PFSK-1 (cell line): ENCODE results near the gene OTOP2.

Experiments used
- FOXP2 ChIP-seq: optimal IDR thresholded peaks from 2 replicates; pipeline ENCODE3; 2011; ENCODE audit warnings: borderline replicate concordance, control low read depth, inconsistent platforms; ENCODE audit not compliant: insufficient read depth; ENCODE audit errors: extremely low read length, extremely low read depth
- POLR2AphosphoS5 ChIP-seq: IDR thresholded peaks from 2 replicates; pipeline ENCODE4 v1.6.1; 2012; ENCODE audit warnings: low read depth, mild to moderate bottlenecking, control low read depth, low read length, moderate library complexity
- REST ChIP-seq, 2 experiments: IDR thresholded peaks; 2 replicates each; pipeline versions ENCODE4 v1.6.1 to v1.8.0; 2011 to 2012; ENCODE audit warnings: low read depth in 2 of 2, low read length in 2 of 2, control low read depth in 1 of 2, inconsistent platforms in 1 of 2, mild to moderate bottlenecking in 1 of 2, moderate library complexity in 1 of 2; ENCODE audit not compliant: insufficient read depth in 1 of 2
- SIN3A ChIP-seq: IDR thresholded peaks from 2 replicates; pipeline ENCODE4 v1.6.1; 2012; ENCODE audit warnings: mild to moderate bottlenecking, low read length, moderate library complexity, borderline replicate concordance; ENCODE audit not compliant: insufficient read depth
- TAF1 ChIP-seq: IDR thresholded peaks from 2 replicates; pipeline ENCODE4 v1.6.1; 2012; ENCODE audit warnings: low read length, control low read depth, borderline replicate concordance; ENCODE audit not compliant: insufficient read depth

OTOP2 gene

GRCh38 chr17:74882517-74883240 lies 41.4 kb upstream of the OTOP2 start:
- no peak for TF ChIP-seq REST (IDR thresholded peaks at IDR 0.05; ENCODE audit: insufficient read depth in 1 of 2, low read depth in 2 of 2, low read length in 2 of 2)
- no peak for TF ChIP-seq SIN3A
- no peak for TF ChIP-seq FOXP2
- no peak for TF ChIP-seq POLR2AphosphoS5
- no peak for TF ChIP-seq TAF1

- TF ChIP-seq SIN3A (no peak), TAF1 (no peak), POLR2AphosphoS5 (no peak), FOXP2 (no peak), REST (IDR thresholded peaks at IDR 0.05; ENCODE audit: insufficient read depth in 1 of 2, low read depth in 2 of 2, low read length in 2 of 2) (no peak)
Observed at GRCh38 chr17:74883241-74883745, 40.8 kb upstream of the OTOP2 start.

- TF ChIP-seq POLR2AphosphoS5 (no peak), REST (IDR thresholded peaks at IDR 0.05; ENCODE audit: insufficient read depth in 1 of 2, low read depth in 2 of 2, low read length in 2 of 2) (no peak), FOXP2 (no peak), TAF1 (no peak), SIN3A (no peak)
Observed at GRCh38 chr17:74888469-74888868, 35.6 kb upstream of the OTOP2 start.

- no peak for TF ChIP-seq FOXP2
- no peak for TF ChIP-seq REST (IDR thresholded peaks at IDR 0.05; ENCODE audit: insufficient read depth in 1 of 2, low read depth in 2 of 2, low read length in 2 of 2)
- no peak for TF ChIP-seq TAF1
- TF ChIP-seq POLR2AphosphoS5: no peak
- TF ChIP-seq SIN3A: no peak
Observed at GRCh38 chr17:74890554-74890953, 33.5 kb upstream of the OTOP2 start.
